Measurements from ENCODE around the gene HM13. TPM values are rescaled to one million over a fixed set of nuclear protein-coding genes. Genes with fewer than 3 reads are reported as not detected.

Gene HM13
- total RNA-seq, 1 experiment from 2014 or later = 103 TPM

DNA sequence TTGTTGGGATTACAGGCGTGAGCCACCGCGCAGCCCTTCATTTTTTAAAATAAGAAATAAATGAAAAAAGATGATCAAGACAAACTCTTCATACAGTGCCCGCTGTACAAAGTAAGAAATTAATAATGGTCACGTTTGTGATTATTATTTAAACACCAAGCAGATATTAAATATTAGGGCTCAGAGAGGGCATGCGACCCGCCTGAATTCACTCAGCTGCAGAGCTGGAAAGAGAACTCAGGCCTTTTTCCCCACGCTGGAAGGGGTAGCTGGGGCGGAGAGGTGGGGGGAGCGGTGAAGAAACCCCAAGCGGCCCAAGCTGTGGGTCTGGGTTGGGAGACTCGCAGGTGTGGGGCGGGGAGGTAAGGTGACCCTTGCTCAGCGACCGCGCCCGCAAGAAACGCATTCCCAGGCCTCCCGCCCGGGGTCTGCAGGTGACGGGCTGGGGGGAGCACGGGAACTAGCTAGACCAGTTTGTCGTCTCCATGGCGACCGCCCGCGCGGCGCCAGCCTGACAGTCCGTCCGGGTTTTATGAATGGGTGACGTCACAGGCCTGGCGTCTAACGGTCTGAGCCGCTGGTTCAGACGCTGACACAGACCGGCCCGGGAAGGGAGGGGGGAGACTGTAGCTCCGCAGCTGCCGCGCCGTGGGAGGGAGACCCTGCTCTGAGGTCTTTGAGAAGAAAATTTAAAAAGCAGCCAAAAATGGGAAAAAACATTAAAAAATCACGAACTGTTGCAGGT, 89.8 kb downstream of the HM13 start (continued):
- TF ChIP-seq, protein P1, sequence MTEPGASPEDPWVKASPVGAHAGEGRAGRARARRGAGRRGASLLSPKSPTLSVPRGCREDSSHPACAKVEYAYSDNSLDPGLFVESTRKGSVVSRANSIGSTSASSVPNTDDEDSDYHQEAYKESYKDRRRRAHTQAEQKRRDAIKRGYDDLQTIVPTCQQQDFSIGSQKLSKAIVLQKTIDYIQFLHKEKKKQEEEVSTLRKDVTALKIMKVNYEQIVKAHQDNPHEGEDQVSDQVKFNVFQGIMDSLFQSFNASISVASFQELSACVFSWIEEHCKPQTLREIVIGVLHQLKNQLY (CRISPR knock-in tag; IDR thresholded peaks at IDR 0.05) = no peak
- TF ChIP-seq ZNF317 (CRISPR knock-in tag; IDR thresholded peaks at IDR 0.05; ENCODE audit: borderline replicate concordance, low read depth) (no peak), ESRRA (CRISPR knock-in tag; IDR thresholded peaks at IDR 0.05; ENCODE audit: borderline replicate concordance) (no peak), RORB (CRISPR knock-in tag; IDR thresholded peaks at IDR 0.05) (no peak), NFE2L1 (CRISPR knock-in tag; IDR thresholded peaks at IDR 0.05) (0 out of 2 replicates have a peak, but pooled peaks have one; percentile 59), TCF7 (CRISPR knock-in tag; IDR thresholded peaks at IDR 0.05; ENCODE audit: low read depth) (no peak), ZNF219 (CRISPR knock-in tag; IDR thresholded peaks at IDR 0.05; ENCODE audit: borderline replicate concordance) (no peak), IRF2 (CRISPR knock-in tag; IDR thresholded peaks at IDR 0.05; ENCODE audit: borderline replicate concordance, low read depth) (no peak), JAZF1 (CRISPR knock-in tag; IDR thresholded peaks at IDR 0.05) (no peak), ATF1 (CRISPR knock-in tag; IDR thresholded peaks at IDR 0.05) (no peak), AFF4 (CRISPR knock-in tag; IDR thresholded peaks at IDR 0.05; ENCODE audit: borderline replicate concordance) (no peak), OVOL2 (CRISPR knock-in tag; IDR thresholded peaks at IDR 0.05; ENCODE audit: borderline replicate concordance) (no peak), CBFB (CRISPR knock-in tag; IDR thresholded peaks at IDR 0.05; ENCODE audit: low read depth) (no peak), MYBL2 (CRISPR knock-in tag; IDR thresholded peaks at IDR 0.05) (peak; percentile 79; the same call in 1 of the 2 replicates)
- TF ChIP-seq, protein P2, sequence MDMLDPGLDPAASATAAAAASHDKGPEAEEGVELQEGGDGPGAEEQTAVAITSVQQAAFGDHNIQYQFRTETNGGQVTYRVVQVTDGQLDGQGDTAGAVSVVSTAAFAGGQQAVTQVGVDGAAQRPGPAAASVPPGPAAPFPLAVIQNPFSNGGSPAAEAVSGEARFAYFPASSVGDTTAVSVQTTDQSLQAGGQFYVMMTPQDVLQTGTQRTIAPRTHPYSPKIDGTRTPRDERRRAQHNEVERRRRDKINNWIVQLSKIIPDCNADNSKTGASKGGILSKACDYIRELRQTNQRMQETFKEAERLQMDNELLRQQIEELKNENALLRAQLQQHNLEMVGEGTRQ (CRISPR knock-in tag; IDR thresholded peaks at IDR 0.05) = no peak
- TF ChIP-seq, protein P3, sequence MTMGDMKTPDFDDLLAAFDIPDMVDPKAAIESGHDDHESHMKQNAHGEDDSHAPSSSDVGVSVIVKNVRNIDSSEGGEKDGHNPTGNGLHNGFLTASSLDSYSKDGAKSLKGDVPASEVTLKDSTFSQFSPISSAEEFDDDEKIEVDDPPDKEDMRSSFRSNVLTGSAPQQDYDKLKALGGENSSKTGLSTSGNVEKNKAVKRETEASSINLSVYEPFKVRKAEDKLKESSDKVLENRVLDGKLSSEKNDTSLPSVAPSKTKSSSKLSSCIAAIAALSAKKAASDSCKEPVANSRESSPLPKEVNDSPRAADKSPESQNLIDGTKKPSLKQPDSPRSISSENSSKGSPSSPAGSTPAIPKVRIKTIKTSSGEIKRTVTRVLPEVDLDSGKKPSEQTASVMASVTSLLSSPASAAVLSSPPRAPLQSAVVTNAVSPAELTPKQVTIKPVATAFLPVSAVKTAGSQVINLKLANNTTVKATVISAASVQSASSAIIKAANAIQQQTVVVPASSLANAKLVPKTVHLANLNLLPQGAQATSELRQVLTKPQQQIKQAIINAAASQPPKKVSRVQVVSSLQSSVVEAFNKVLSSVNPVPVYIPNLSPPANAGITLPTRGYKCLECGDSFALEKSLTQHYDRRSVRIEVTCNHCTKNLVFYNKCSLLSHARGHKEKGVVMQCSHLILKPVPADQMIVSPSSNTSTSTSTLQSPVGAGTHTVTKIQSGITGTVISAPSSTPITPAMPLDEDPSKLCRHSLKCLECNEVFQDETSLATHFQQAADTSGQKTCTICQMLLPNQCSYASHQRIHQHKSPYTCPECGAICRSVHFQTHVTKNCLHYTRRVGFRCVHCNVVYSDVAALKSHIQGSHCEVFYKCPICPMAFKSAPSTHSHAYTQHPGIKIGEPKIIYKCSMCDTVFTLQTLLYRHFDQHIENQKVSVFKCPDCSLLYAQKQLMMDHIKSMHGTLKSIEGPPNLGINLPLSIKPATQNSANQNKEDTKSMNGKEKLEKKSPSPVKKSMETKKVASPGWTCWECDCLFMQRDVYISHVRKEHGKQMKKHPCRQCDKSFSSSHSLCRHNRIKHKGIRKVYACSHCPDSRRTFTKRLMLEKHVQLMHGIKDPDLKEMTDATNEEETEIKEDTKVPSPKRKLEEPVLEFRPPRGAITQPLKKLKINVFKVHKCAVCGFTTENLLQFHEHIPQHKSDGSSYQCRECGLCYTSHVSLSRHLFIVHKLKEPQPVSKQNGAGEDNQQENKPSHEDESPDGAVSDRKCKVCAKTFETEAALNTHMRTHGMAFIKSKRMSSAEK (CRISPR knock-in tag; IDR thresholded peaks at IDR 0.05; ENCODE audit: borderline replicate concordance) = no peak
- TF ChIP-seq, protein P4, sequence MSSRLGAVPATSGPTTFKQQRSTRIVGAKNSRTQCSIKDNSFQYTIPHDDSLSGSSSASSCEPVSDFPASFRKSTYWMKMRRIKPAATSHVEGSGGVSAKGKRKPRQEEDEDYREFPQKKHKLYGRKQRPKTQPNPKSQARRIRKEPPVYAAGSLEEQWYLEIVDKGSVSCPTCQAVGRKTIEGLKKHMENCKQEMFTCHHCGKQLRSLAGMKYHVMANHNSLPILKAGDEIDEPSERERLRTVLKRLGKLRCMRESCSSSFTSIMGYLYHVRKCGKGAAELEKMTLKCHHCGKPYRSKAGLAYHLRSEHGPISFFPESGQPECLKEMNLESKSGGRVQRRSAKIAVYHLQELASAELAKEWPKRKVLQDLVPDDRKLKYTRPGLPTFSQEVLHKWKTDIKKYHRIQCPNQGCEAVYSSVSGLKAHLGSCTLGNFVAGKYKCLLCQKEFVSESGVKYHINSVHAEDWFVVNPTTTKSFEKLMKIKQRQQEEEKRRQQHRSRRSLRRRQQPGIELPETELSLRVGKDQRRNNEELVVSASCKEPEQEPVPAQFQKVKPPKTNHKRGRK (CRISPR knock-in tag; IDR thresholded peaks at IDR 0.05; ENCODE audit: borderline replicate concordance) = no peak
- TF ChIP-seq, protein P5, sequence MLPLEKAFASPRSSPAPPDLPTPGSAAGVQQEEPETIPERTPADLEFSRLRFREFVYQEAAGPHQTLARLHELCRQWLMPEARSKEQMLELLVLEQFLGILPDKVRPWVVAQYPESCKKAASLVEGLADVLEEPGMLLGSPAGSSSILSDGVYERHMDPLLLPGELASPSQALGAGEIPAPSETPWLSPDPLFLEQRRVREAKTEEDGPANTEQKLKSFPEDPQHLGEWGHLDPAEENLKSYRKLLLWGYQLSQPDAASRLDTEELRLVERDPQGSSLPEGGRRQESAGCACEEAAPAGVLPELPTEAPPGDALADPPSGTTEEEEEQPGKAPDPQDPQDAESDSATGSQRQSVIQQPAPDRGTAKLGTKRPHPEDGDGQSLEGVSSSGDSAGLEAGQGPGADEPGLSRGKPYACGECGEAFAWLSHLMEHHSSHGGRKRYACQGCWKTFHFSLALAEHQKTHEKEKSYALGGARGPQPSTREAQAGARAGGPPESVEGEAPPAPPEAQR (CRISPR knock-in tag; IDR thresholded peaks at IDR 0.05) = no peak
- TF ChIP-seq, protein P6, sequence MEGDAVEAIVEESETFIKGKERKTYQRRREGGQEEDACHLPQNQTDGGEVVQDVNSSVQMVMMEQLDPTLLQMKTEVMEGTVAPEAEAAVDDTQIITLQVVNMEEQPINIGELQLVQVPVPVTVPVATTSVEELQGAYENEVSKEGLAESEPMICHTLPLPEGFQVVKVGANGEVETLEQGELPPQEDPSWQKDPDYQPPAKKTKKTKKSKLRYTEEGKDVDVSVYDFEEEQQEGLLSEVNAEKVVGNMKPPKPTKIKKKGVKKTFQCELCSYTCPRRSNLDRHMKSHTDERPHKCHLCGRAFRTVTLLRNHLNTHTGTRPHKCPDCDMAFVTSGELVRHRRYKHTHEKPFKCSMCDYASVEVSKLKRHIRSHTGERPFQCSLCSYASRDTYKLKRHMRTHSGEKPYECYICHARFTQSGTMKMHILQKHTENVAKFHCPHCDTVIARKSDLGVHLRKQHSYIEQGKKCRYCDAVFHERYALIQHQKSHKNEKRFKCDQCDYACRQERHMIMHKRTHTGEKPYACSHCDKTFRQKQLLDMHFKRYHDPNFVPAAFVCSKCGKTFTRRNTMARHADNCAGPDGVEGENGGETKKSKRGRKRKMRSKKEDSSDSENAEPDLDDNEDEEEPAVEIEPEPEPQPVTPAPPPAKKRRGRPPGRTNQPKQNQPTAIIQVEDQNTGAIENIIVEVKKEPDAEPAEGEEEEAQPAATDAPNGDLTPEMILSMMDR (IDR thresholded peaks at IDR 0.05) = no peak
- TF ChIP-seq, protein P7, sequence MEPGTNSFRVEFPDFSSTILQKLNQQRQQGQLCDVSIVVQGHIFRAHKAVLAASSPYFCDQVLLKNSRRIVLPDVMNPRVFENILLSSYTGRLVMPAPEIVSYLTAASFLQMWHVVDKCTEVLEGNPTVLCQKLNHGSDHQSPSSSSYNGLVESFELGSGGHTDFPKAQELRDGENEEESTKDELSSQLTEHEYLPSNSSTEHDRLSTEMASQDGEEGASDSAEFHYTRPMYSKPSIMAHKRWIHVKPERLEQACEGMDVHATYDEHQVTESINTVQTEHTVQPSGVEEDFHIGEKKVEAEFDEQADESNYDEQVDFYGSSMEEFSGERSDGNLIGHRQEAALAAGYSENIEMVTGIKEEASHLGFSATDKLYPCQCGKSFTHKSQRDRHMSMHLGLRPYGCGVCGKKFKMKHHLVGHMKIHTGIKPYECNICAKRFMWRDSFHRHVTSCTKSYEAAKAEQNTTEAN (CRISPR knock-in tag; IDR thresholded peaks at IDR 0.05) = no peak

Data from WTC11 (cell line).